HepG2 (cell line): Measurements from ENCODE around the gene VEGFC.

Experiments
- ATF1 ChIP-seq: IDR thresholded peaks from 2 replicates; pipeline ENCODE4 v1.6.1; 2016; ENCODE audit warnings: mild to moderate bottlenecking, control low read depth
- ATF7-NPFF ChIP-seq: sonication (generic); formaldehyde crosslinking; IDR thresholded peaks from 2 replicates; pipeline ENCODE4 v1.8.1; 2023; ENCODE audit warnings: mild to moderate bottlenecking, low read depth, missing genetic modification reagents, moderate library complexity
- CREM ChIP-seq, 2 experiments: sonication (generic) in 1 of 2; formaldehyde crosslinking in 1 of 2; IDR thresholded peaks; 2 replicates each; pipeline versions ENCODE4 v1.4.0 to v1.6.1; 2016 to 2020; ENCODE audit warnings: antibody characterized with exemption in 1 of 2, mild to moderate bottlenecking in 1 of 2, missing genetic modification reagents in 1 of 2
- GABPA ChIP-seq, 2 experiments: IDR thresholded peaks; 2 replicates each; pipeline ENCODE4 v1.6.1; 2011 to 2016; ENCODE audit warnings: low read depth in 2 of 2, low read length in 1 of 2, missing biosample characterization in 1 of 2, missing genetic modification characterization in 1 of 2
- POLR2A ChIP-seq, 2 experiments: IDR thresholded peaks; 2 replicates each; pipeline ENCODE4 v1.6.1; 2011; ENCODE audit warnings: low read depth in 2 of 2, low read length in 2 of 2, mild to moderate bottlenecking in 1 of 2, moderate library complexity in 1 of 2; ENCODE audit not compliant: insufficient read depth in 1 of 2
- RFX5 ChIP-seq: IDR thresholded peaks from 2 replicates; pipeline ENCODE4 v1.6.1; 2011; ENCODE audit warnings: low read depth, low read length, improper control_type of control experiment
- SETDB1 ChIP-seq: sonication (generic); formaldehyde crosslinking; IDR thresholded peaks from 2 replicates; pipeline ENCODE4 v1.5.1; 2020; ENCODE audit warnings: missing genetic modification reagents, mild to moderate bottlenecking, borderline replicate concordance
- ZNF207 ChIP-seq: fragments of 450-650 bp; IDR thresholded peaks from 2 replicates; pipeline ENCODE4 v1.6.1; 2016; ENCODE audit warnings: antibody characterized with exemption, borderline replicate concordance
- ZNF503 ChIP-seq: sonication (generic); formaldehyde crosslinking; IDR thresholded peaks from 2 replicates; pipeline ENCODE4 v1.4.0; 2020; ENCODE audit warnings: missing genetic modification reagents
- ZNF766 ChIP-seq: sonication (generic); formaldehyde crosslinking; IDR thresholded peaks from 2 replicates; pipeline ENCODE4 v1.5.0; 2020; ENCODE audit warnings: missing genetic modification reagents, borderline replicate concordance
- TF ChIP-seq, protein P1 (sequence below): sonication (generic); formaldehyde crosslinking; IDR thresholded peaks from 2 replicates; pipeline ENCODE4 v1.5.0; 2020; ENCODE audit warnings: mild to moderate bottlenecking, missing genetic modification reagents, moderate library complexity

- TF ChIP-seq ATF7-NPFF, result no peak
- TF ChIP-seq GABPA (IDR thresholded peaks at IDR 0.05; ENCODE audit: low read depth, low read length), result no peak
- no peak for TF ChIP-seq GABPA (CRISPR knock-in tag; IDR thresholded peaks at IDR 0.05; ENCODE audit: low read depth)
- TF ChIP-seq, protein P1, sequence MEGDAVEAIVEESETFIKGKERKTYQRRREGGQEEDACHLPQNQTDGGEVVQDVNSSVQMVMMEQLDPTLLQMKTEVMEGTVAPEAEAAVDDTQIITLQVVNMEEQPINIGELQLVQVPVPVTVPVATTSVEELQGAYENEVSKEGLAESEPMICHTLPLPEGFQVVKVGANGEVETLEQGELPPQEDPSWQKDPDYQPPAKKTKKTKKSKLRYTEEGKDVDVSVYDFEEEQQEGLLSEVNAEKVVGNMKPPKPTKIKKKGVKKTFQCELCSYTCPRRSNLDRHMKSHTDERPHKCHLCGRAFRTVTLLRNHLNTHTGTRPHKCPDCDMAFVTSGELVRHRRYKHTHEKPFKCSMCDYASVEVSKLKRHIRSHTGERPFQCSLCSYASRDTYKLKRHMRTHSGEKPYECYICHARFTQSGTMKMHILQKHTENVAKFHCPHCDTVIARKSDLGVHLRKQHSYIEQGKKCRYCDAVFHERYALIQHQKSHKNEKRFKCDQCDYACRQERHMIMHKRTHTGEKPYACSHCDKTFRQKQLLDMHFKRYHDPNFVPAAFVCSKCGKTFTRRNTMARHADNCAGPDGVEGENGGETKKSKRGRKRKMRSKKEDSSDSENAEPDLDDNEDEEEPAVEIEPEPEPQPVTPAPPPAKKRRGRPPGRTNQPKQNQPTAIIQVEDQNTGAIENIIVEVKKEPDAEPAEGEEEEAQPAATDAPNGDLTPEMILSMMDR (CRISPR knock-in tag), result no peak
- TF ChIP-seq RFX5, result no peak
- TF ChIP-seq POLR2A (IDR thresholded peaks at IDR 0.05; ENCODE audit: insufficient read depth in 1 of 2, low read depth in 2 of 2, low read length in 2 of 2), result no peak
- no peak for TF ChIP-seq ZNF766 (CRISPR knock-in tag)
- TF ChIP-seq SETDB1 (CRISPR knock-in tag), result no peak
- no peak for TF ChIP-seq CREM (IDR thresholded peaks at IDR 0.05)
- no peak for TF ChIP-seq CREM (CRISPR knock-in tag; IDR thresholded peaks at IDR 0.05)
- TF ChIP-seq ZNF503 (CRISPR knock-in tag), result no peak
- TF ChIP-seq ATF1, result no peak
- TF ChIP-seq ZNF207, result no peak
These were observed 29.9 kb downstream of the VEGFC start for GRCh38 chr4:176762661-176763308.
